Non-pigmented ciliary epithelial cell (primary cell): ENCODE data around the gene CEP135.

ENCODE experiments used
- DNase-seq: peaks from one replicate; pipeline ENCODE4 v3.0.0-alpha.2; 2010; ENCODE audit warnings: low read depth

Gene CEP135

DNA sequence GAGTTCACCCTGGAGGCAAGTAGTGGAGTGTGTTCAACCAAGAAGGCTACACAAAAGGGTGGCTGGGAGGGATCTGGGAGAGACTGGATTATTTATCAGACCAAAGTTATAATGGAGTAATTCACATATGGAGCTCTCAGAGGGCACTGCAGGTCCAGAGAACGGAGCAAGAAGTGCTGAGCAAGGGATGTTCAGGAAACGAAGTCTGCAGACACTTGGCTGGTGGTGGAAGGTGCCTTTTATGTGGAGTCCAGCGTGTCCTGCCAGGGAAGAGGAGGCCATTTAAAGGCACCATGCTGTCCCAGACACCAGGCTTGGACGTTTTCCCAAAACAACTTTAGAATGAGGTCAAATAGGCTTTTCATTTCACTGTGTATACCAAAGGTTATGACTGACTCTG, 130.1 kb downstream of the CEP135 start:
- DNase-seq: no peak

DNA sequence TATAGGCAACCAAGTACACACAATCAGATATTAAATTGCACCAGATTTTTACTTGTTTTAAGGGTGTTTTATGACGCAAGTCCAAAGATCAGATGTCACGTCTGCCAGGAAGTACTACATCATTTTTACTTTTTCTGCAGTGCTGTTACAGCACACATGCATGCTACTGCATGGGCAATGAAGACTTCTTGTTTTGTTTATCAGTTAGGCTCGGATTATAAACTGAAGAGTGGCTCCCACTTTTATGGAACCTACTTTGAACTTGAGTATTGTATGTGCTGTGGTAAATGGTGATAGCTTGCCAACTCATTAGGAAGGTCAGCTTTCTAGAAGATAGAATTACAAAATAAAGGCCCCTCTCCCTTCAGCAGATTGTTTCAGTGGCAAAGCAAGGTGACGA, 131.6 kb downstream of the CEP135 start:
- no peak for DNase-seq

DNA sequence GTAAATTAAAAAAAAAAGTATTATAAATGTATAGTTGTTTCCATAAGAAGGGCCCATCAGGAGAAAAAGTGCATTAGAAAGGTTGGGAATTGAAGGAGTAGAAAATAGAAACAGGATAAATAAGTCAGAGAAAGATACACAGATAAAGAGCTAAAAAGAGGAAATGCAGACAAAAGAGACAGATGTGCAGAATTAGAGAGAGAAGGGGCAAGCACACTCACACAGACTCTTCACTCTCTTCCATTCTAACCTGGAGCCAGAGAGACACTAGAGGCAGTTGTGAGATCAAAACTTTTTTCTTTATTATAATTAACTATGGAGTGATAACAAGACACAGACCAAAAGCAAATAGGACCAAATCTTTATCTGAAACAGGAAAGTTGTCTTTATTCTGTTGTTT, 134.1 kb downstream of the CEP135 start:
- DNase-seq: no peak
